ENCODE measurements around the gene GIT1. TPM values are rescaled to one million over a fixed set of nuclear protein-coding genes. Genes with fewer than 3 reads are reported as not detected.

The GIT1 gene
- total and polyA plus RNA-seq, 2 donors (not counting 3 experiments of a cell fraction or from before 2014, with no cell fraction given): 75.5 to 92.5 TPM

DNA sequence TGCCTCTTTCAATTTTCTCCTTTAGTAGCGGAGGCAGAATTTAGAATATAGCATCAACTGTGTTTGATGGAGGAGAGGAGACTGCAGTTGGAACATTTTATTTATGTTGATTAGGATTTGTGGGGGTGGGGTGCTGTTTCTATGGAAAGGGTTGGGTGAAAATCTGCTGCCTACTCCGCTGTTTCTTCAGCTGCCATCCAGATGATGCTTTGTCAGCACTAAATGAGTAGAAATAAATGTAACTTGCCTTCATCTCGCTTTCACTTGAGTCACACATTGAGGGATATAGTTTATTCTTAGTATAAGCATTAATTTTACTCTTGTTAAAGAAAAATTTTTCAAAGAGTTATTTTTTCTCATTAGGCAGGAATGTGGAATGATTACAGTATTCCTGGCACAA, 64.8 kb downstream of the GIT1 start:
- intact Hi-C loops (cut with micrococcal nuclease): no loop called here
- TF ChIP-seq EZH2 (IDR thresholded peaks at IDR 0.05; ENCODE audit: borderline replicate concordance, low read depth, low read length, severe bottlenecking) (no peak), POLR2A (IDR thresholded peaks at IDR 0.05; ENCODE audit: low read depth, low read length) (no peak), POLR2AphosphoS5 (IDR thresholded peaks at IDR 0.05; ENCODE audit: insufficient read depth, low read depth, low read length) (no peak), MAX (IDR thresholded peaks at IDR 0.05; ENCODE audit: insufficient read depth, insufficient read length) (no peak), CTCF (IDR thresholded peaks at IDR 0.05; ENCODE audit: extremely low read depth in 1 of 2, insufficient read depth in 1 of 2, low read depth in 1 of 2, low read length in 2 of 2) (no peak), FOS (IDR thresholded peaks at IDR 0.05; ENCODE audit: borderline replicate concordance, insufficient read depth, low read length) (no peak), MYC (IDR thresholded peaks at IDR 0.05; ENCODE audit: low read depth, low read length) (no peak), GATA2 (IDR thresholded peaks at IDR 0.05; ENCODE audit: insufficient read depth, insufficient read length, low read depth, low read length) (no peak), JUN (IDR thresholded peaks at IDR 0.05; ENCODE audit: borderline replicate concordance, insufficient read depth, insufficient read length, low read depth) (no peak)
- Histone ChIP-seq H3K27ac (ENCODE audit: insufficient read depth, low read depth, low read length) (no peak overlapping the region), H3K9me3 (replicated peaks; ENCODE audit: control insufficient read depth, insufficient read depth, low read length) (no peaks in the 10 kb centered on the region), H3K36me3 (ENCODE audit: control insufficient read depth in 2 of 2, extremely low read depth in 1 of 2, insufficient read depth in 2 of 2, low read length in 2 of 2) (peaks cover 3 to 9% of the 10 kb centered on the region in 2 experiments), H4K20me1 (replicated peaks; ENCODE audit: control insufficient read depth, extremely low read depth, insufficient read depth, low read length) (no peaks in the 10 kb centered on the region), H3K9ac (replicated peaks; ENCODE audit: extremely low read depth, insufficient read depth, low read length) (no peak overlapping the region), H3K79me2 (ENCODE audit: control insufficient read depth, insufficient read depth, low read length) (no peaks in the 10 kb centered on the region), H3K4me2 (ENCODE audit: insufficient read depth, low read length) (no peak overlapping the region), H2AFZ (ENCODE audit: low read depth, low read length) (no peak overlapping the region), H3K4me3 (replicated peaks in 1 of 3; ENCODE audit: insufficient read depth in 1 of 3, low read depth in 1 of 3, low read length in 3 of 3) (no peak overlapping the region), H3K4me1 (ENCODE audit: control insufficient read depth, extremely low read depth, insufficient read depth, low read length) (no peaks in the 10 kb centered on the region), H3K27me3 (ENCODE audit: control insufficient read depth in 2 of 2, insufficient read depth in 2 of 2, low read length in 2 of 2) (no peaks in the 10 kb centered on the region), H3K9me1 (replicated peaks; ENCODE audit: control insufficient read depth, extremely low read depth, insufficient read depth, low read length) (no peaks in the 10 kb centered on the region)
- FAIRE-seq (no peak), DNase-seq (ENCODE audit: low read depth, low spot score) (no peak)
- dilution Hi-C loops (cut with MboI; ENCODE audit: extremely low pct_ligation_motif_present, low sequenced_read_pairs): no loop called here
- CTCF ChIA-PET: interaction anchor here (2.3 to 4.5 kb wide), 3 partner anchors 9 to 154 kb away, joined by 7 to 20 read pairs (median 12); no protein-coding TSS in a partner anchor
- POLR2A ChIA-PET: no interaction called here
- no TSS peak for BruUV-seq (replicated peaks)

Other genes with a start within 250 kb of the GIT1 start
- 64.3 and 82.2 TPM in 2 replicates for gene TAOK1, start 199.3 kb downstream of the GIT1 start, total RNA-seq
- gene TAOK1, start 199.3 kb downstream of the GIT1 start, polyA plus RNA-seq: 8.4 and 11.0 TPM in 2 replicates
- gene ABHD15, start 22.6 kb downstream of the GIT1 start, total RNA-seq: 5.6 and 5.9 TPM in 2 replicates
- 3.8 and 4.7 TPM in 2 replicates for gene ABHD15, start 22.6 kb downstream of the GIT1 start, polyA plus RNA-seq
- 33.8 and 41.1 TPM in 2 replicates for gene TP53I13, start 20.9 kb downstream of the GIT1 start, total RNA-seq
- 42.7 and 72.3 TPM in 2 replicates for gene TP53I13, start 20.9 kb downstream of the GIT1 start, polyA plus RNA-seq
- gene ANKRD13B, start 3.5 kb upstream of the GIT1 start, total RNA-seq: 21.1 and 22.8 TPM in 2 replicates
- 23.2 and 26.7 TPM in 2 replicates for gene ANKRD13B, start 3.5 kb upstream of the GIT1 start, polyA plus RNA-seq
- gene CORO6, start 33.3 kb upstream of the GIT1 start, total RNA-seq: 7.8 and 10.7 TPM in 2 replicates
- gene CORO6, start 33.3 kb upstream of the GIT1 start, polyA plus RNA-seq: 14.7 and 22.0 TPM in 2 replicates